H1 (cell line): ENCODE measurements around the gene KCNQ1. TPM values are rescaled to one million over a fixed set of nuclear protein-coding genes. Genes with fewer than 3 reads are reported as not detected.

Experiments
- CTCF ChIA-PET: fragments of 300-600 bp; sonication (Branson Sonifier 250); formaldehyde crosslinking; loops from one replicate; lab custom pipeline; 2021; ENCODE audit not compliant: partially characterized antibody; lab: Charles Lee
- POLR2A ChIA-PET: fragments of 300-600 bp; sonication (Branson Sonifier 250); formaldehyde crosslinking; loops from one replicate; lab custom pipeline; 2021; ENCODE audit warnings: inconsistent platforms; ENCODE audit not compliant: partially characterized antibody; lab: Charles Lee
- DNase-seq, 2 experiments: peaks; one replicate each; pipeline versions ENCODE4 v3.0.0 to v3.0.0-alpha.2; 2010 to 2022; ENCODE audit warnings: low spot score in 2 of 2, low read depth in 1 of 2, mixed read lengths in 1 of 2
- FAIRE-seq: peaks from 2 replicates; lab custom pipeline; 2011; peaks lifted over from hg19 to GRCh38; lab: Jason Lieb, UNC
- H2AFZ ChIP-seq: 2 replicates; pipeline ENCODE4 v1.8.1; 2012; ENCODE audit warnings: low read length, inconsistent platforms
- H2AK5ac ChIP-seq: 2 replicates; pipeline ENCODE4 v1.6.1; 2013; ENCODE audit warnings: low read depth, low read length
- H2BK120ac ChIP-seq: replicated peaks from 2 replicates; pipeline ENCODE3; 2013; ENCODE audit warnings: low read depth, low read length, inconsistent platforms
- H2BK12ac ChIP-seq: 2 replicates; pipeline ENCODE4 v1.6.1; 2013; ENCODE audit warnings: low read depth, low read length
- H2BK15ac ChIP-seq: 2 replicates; pipeline ENCODE4 v1.6.1; 2013; ENCODE audit warnings: low read length
- H2BK20ac ChIP-seq: 2 replicates; pipeline ENCODE4 v1.6.1; 2013; ENCODE audit warnings: low read length
- H2BK5ac ChIP-seq: 2 replicates; pipeline ENCODE4 v1.6.1; 2013; ENCODE audit warnings: low read depth, low read length
- H3K14ac ChIP-seq: 2 replicates; pipeline ENCODE4 v1.6.1; 2013; ENCODE audit warnings: inconsistent platforms; ENCODE audit not compliant: insufficient read length
- H3K18ac ChIP-seq: 2 replicates; pipeline ENCODE4 v1.6.1; 2013; ENCODE audit warnings: low read length; ENCODE audit errors: extremely low read depth
- H3K23ac ChIP-seq: 2 replicates; pipeline ENCODE4 v1.6.1; 2013; ENCODE audit warnings: inconsistent platforms; ENCODE audit not compliant: insufficient read length
- H3K23me2 ChIP-seq: 2 replicates; pipeline ENCODE4 v1.6.1; 2013; ENCODE audit warnings: low read depth, low read length
- H3K27ac ChIP-seq: 2 replicates; pipeline ENCODE4 v1.6.1; 2011; ENCODE audit warnings: low read depth, low read length, inconsistent platforms
- H3K27me3 ChIP-seq, 4 experiments: replicated peaks in 1 of 4; 1 replicate in 1 of 4; 2 replicates in 3 of 4; pipeline versions ENCODE4 v1.6.1 to v1.8.1; 2011 to 2013; ENCODE audit warnings: low read length in 3 of 4, mild to moderate bottlenecking in 3 of 4, inconsistent platforms in 2 of 4, mixed read lengths in 2 of 4, moderate library complexity in 1 of 4; ENCODE audit not compliant: control insufficient read depth in 3 of 4, insufficient read depth in 3 of 4; ENCODE audit errors: extremely low read depth in 1 of 4
- H3K36me3 ChIP-seq, 4 experiments: 2 replicates each; pipeline versions ENCODE4 v1.6.1 to v1.8.1; 2011 to 2013; ENCODE audit warnings: mild to moderate bottlenecking in 4 of 4, low read length in 3 of 4, moderate library complexity in 2 of 4, control low read depth in 1 of 4, inconsistent platforms in 1 of 4; ENCODE audit not compliant: insufficient read depth in 4 of 4, control insufficient read depth in 2 of 4
- H3K4ac ChIP-seq: replicated peaks from 2 replicates; pipeline ENCODE3; 2013; ENCODE audit warnings: low read length, low read depth, mixed read lengths, inconsistent platforms; ENCODE audit not compliant: insufficient read length
- H3K4me1 ChIP-seq, 4 experiments: replicated peaks in 1 of 4; 1 replicate in 1 of 4; 2 replicates in 3 of 4; pipeline versions ENCODE4 v1.6.1 to v1.8.1; 2011 to 2013; ENCODE audit warnings: low read length in 3 of 4, inconsistent platforms in 2 of 4, mixed read lengths in 1 of 4; ENCODE audit not compliant: insufficient read depth in 4 of 4, control insufficient read depth in 3 of 4
- H3K4me2 ChIP-seq, 2 experiments: 2 replicates each; pipeline versions ENCODE4 v1.6.1 to v1.8.1; 2011 to 2013; ENCODE audit warnings: low read depth in 2 of 2, low read length in 2 of 2, control low read depth in 1 of 2, inconsistent platforms in 1 of 2, mild to moderate bottlenecking in 1 of 2; ENCODE audit not compliant: insufficient read depth in 1 of 2
- H3K4me3 ChIP-seq, 4 experiments: fragments of 200-600, 300-600 bp in 1 of 4; sonication (generic), shearing (Covaris generic), sonication (Bioruptor Twin) in 1 of 4; 2 replicates each; pipeline versions ENCODE4 v1.5.1 to v1.8.1; 2011 to 2016; ENCODE audit warnings: low read length in 4 of 4, low read depth in 3 of 4, control low read depth in 2 of 4, inconsistent platforms in 2 of 4, mild to moderate bottlenecking in 2 of 4, mixed read lengths in 1 of 4, moderate library complexity in 1 of 4; ENCODE audit not compliant: insufficient read depth in 2 of 4; ENCODE audit errors: extremely low read depth in 1 of 4
- H3K56ac ChIP-seq: replicated peaks from 2 replicates; pipeline ENCODE3; 2013; ENCODE audit warnings: low read depth, mild to moderate bottlenecking, mixed read lengths, low read length, inconsistent platforms; ENCODE audit not compliant: insufficient read length
- H3K79me1 ChIP-seq: 2 replicates; pipeline ENCODE4 v1.6.1; 2013; ENCODE audit warnings: low read depth, low read length, control low read depth
- H3K79me2 ChIP-seq, 2 experiments: 2 replicates each; pipeline versions ENCODE4 v1.6.1 to v1.8.1; 2012 to 2013; ENCODE audit warnings: low read length in 2 of 2, mild to moderate bottlenecking in 2 of 2, inconsistent platforms in 1 of 2; ENCODE audit not compliant: insufficient read depth in 2 of 2, control insufficient read depth in 1 of 2
- H3K9ac ChIP-seq, 4 experiments: replicated peaks in 1 of 4; 1 replicate in 1 of 4; 2 replicates in 3 of 4; pipeline versions ENCODE4 v1.6.1 to v1.8.1; 2011 to 2013; ENCODE audit warnings: low read depth in 3 of 4, low read length in 3 of 4, control low read depth in 2 of 4, mild to moderate bottlenecking in 2 of 4, moderate library complexity in 2 of 4, inconsistent platforms in 1 of 4; ENCODE audit errors: extremely low read depth in 1 of 4
- H3K9me3 ChIP-seq, 2 experiments: 2 replicates each; pipeline versions ENCODE4 v1.6.1 to v1.8.1; 2012 to 2013; ENCODE audit warnings: mild to moderate bottlenecking in 2 of 2, moderate library complexity in 2 of 2, control low read depth in 1 of 2, inconsistent platforms in 1 of 2, low read depth in 1 of 2, low read length in 1 of 2, mixed read lengths in 1 of 2; ENCODE audit not compliant: insufficient read depth in 2 of 2
- H4K20me1 ChIP-seq, 2 experiments: replicated peaks in 1 of 2; 2 replicates each; pipeline versions ENCODE3 to v1.8.1; 2011 to 2013; ENCODE audit warnings: inconsistent platforms in 2 of 2, low read length in 2 of 2, mild to moderate bottlenecking in 1 of 2; ENCODE audit not compliant: insufficient read depth in 2 of 2, control insufficient read depth in 1 of 2
- H4K5ac ChIP-seq: 2 replicates; pipeline ENCODE4 v1.6.1; 2013; ENCODE audit warnings: low read length, low read depth, mixed read lengths, inconsistent platforms; ENCODE audit not compliant: insufficient read length
- H4K8ac ChIP-seq: 2 replicates; pipeline ENCODE4 v1.8.0; 2013; ENCODE audit warnings: mild to moderate bottlenecking, moderate library complexity, low read length, inconsistent platforms; ENCODE audit not compliant: insufficient read depth; ENCODE audit errors: extremely low read depth
- H4K91ac ChIP-seq: replicated peaks from 2 replicates; pipeline ENCODE3; 2013; ENCODE audit warnings: low read length, mixed read lengths, inconsistent platforms; ENCODE audit not compliant: insufficient read length
- BCL11A ChIP-seq, 2 experiments: IDR thresholded peaks; one replicate each; pipeline ENCODE4 v1.6.1; 2011; ENCODE audit warnings: low read depth in 2 of 2, low read length in 2 of 2, mild to moderate bottlenecking in 2 of 2
- KDM1A ChIP-seq: fragments of 200-600, 300-600 bp; sonication (generic); IDR thresholded peaks from 2 replicates; pipeline ENCODE4 v1.7.1; 2016; ENCODE audit warnings: mild to moderate bottlenecking, low read length, borderline replicate concordance
- WGBS, 2 experiments: shearing (Covaris generic) in 1 of 2; methylation state at CpG; one replicate each; pipeline versions ENCODE4 v1.1.6 to v1.1.7; 2013 to 2015; ENCODE audit warnings: low lambda C conversion rate in 2 of 2, mixed read lengths in 2 of 2, inconsistent platforms in 1 of 2, low coverage in 1 of 2, missing lambda C conversion rate in 1 of 2; ENCODE audit not compliant: insufficient replicate concordance in 2 of 2, insufficient coverage in 1 of 2, insufficient read length in 1 of 2; ENCODE audit errors: extremely low coverage in 1 of 2, missing lambda C conversion rate in 1 of 2; 5-methylcytosine and 5-hydroxymethylcytosine counted together
- polyA plus RNA-seq, 7 experiments: library from polyadenylated mRNA; depleted of rRNA in 3 of 7; stranded (reverse) in 5 of 7; unstranded in 2 of 7; fragments of >200 nt in 5 of 7; fragments of 200-250 nt in 2 of 7; gene quantifications; 1 replicate in 5 of 7; 2 replicates in 1 of 7; 4 replicates in 1 of 7; pipeline versions ENCODE4 v1.2.1 to v1.2.3, GENCODE V29; 2011 to 2013; ENCODE audit warnings: missing spikeins in 2 of 7, mixed read lengths in 2 of 7
- total RNA-seq: library from RNA; stranded (reverse); fragmentation: NEBNext Ultra II Directional; extraction: Animal tissue kit (Norgen Biotek cat#: 25700); gene quantifications from 2 replicates; pipeline ENCODE4 v1.2.1, GENCODE V29; 2021

Gene KCNQ1
- total and polyA plus RNA-seq, 2 of the 8 experiments (the other 6 are each of a cell fraction or from before 2014, with no cell fraction given): 1.9 to 2.0 TPM

- Histone ChIP-seq H2BK120ac (no peak overlapping the region), H3K27ac (no peak overlapping the region), H3K23ac (no peak overlapping the region), H3K9me3 (no peaks in the 10 kb centered on the region), H3K27me3 (peaks cover 0 to 6% (median 0%) of the 10 kb centered on the region in 4 experiments; a peak in 2 of 7 replicates), H2BK20ac (no peak overlapping the region), H2BK12ac (0 out of 2 replicates have a peak overlapping the region, but pooled peaks have one; percentile 71), H4K20me1 (no peaks in the 10 kb centered on the region), H4K5ac (no peak overlapping the region), H4K8ac (peak overlapping the region; percentile 93), H3K18ac (no peak overlapping the region), H3K4me3 (no peak overlapping the region), H3K9ac (no peak overlapping the region), H2BK15ac (no peak overlapping the region), H3K14ac (no peak overlapping the region), H2AK5ac (no peak overlapping the region), H3K79me2 (no peaks in the 10 kb centered on the region), H3K79me1 (no peaks in the 10 kb centered on the region), H2AFZ (no peak overlapping the region), H3K36me3 (no peaks in the 10 kb centered on the region), H3K4ac (no peak overlapping the region), H3K4me1 (peaks cover 0 to 5% (median under 1%) of the 10 kb centered on the region in 4 experiments; a peak in 2 of 7 replicates), H2BK5ac (peak overlapping the region; percentile 73; the same call in 1 of the 2 replicates), H3K56ac (no peak overlapping the region), H4K91ac (peak overlapping the region; percentile 95), H3K23me2 (no peaks in the 10 kb centered on the region), H3K4me2 (no peak overlapping the region)
- ChIA-PET POLR2A (interaction anchor here (0.9 to 4.3 kb wide), 6 partner anchors 16 to 464 kb away, joined by 3 to 17 read pairs (median 8); partner anchors contain the start of genes CDKN1C and TSSC4), CTCF (interaction anchor here (0.6 to 11.5 kb wide), 46 partner anchors 9 to 503 kb away, joined by 3 to 359 read pairs (median 5); partner anchors contain the start of genes C11orf21, TSPAN32 and TSSC4)
- WGBS, 2 experiments: 88% methylated on average over 15 of the region's 19 CpGs; no CpG with 5 or more reads in 1 of the 2 experiments
- TF ChIP-seq BCL11A (IDR thresholded peaks at IDR 0.05; ENCODE audit: low read depth in 2 of 2, low read length in 2 of 2): no peak
- TF ChIP-seq KDM1A: 0 out of 2 replicates have a peak, but pooled peaks have one; percentile 42
- FAIRE-seq (no peak), DNase-seq (no peak)
Observed at GRCh38 chr11:2421226-2421994, 23.4 kb upstream of the KCNQ1 start.
